OCI-LY1 (cell line): Measurements from ENCODE around the gene ATXN7.

Experiments used
- H2AFZ ChIP-seq: fragments of 200-600 bp; sonication (generic), shearing (Covaris generic); 2 replicates; pipeline ENCODE4 v1.6.0; 2014; ENCODE audit warnings: antibody characterized with exemption, mild to moderate bottlenecking, low read length
- H3F3A ChIP-seq: fragments of 200-600 bp; sonication (generic), shearing (Covaris generic); 2 replicates; pipeline ENCODE4 v1.6.0; 2014; ENCODE audit warnings: mild to moderate bottlenecking, antibody characterized with exemption, low read length, moderate library complexity; ENCODE audit not compliant: insufficient read depth
- H3K27ac ChIP-seq: fragments of 200-600 bp; sonication (generic); 2 replicates; pipeline ENCODE4 v1.5.1; 2014; ENCODE audit warnings: low read length, mixed run types, mild to moderate bottlenecking, low read depth; ENCODE audit not compliant: poor library complexity, severe bottlenecking
- H3K27me3 ChIP-seq: fragments of 200-600 bp; sonication (generic); 2 replicates; pipeline ENCODE4 v1.6.0; 2014; ENCODE audit warnings: antibody characterized with exemption, mild to moderate bottlenecking, low read length, moderate library complexity; ENCODE audit not compliant: insufficient read depth
- H3K36me3 ChIP-seq: fragments of 200-600 bp; sonication (generic); 2 replicates; pipeline ENCODE4 v1.6.1; 2014; ENCODE audit warnings: mild to moderate bottlenecking, antibody characterized with exemption, low read length, moderate library complexity, mixed read lengths; ENCODE audit not compliant: insufficient read depth
- H3K4me1 ChIP-seq: fragments of 200-600 bp; sonication (generic); 2 replicates; pipeline ENCODE4 v1.5.1; 2014; ENCODE audit warnings: mild to moderate bottlenecking, low read length, moderate library complexity; ENCODE audit not compliant: insufficient read depth, severe bottlenecking
- H3K4me2 ChIP-seq: fragments of 200-600 bp; sonication (generic), shearing (Covaris generic); 2 replicates; pipeline ENCODE4 v1.6.1; 2014; ENCODE audit warnings: low read length
- H3K4me3 ChIP-seq: fragments of 200-600 bp; sonication (generic); 2 replicates; pipeline ENCODE4 v1.5.1; 2014; ENCODE audit warnings: low read length, low read depth, mild to moderate bottlenecking, mixed read lengths; ENCODE audit not compliant: poor library complexity, severe bottlenecking
- H3K79me2 ChIP-seq: fragments of 200-600 bp; shearing (Covaris generic); 2 replicates; pipeline ENCODE4 v1.6.1; 2016; ENCODE audit warnings: mixed run types, low read length, mixed read lengths; ENCODE audit not compliant: insufficient read depth
- H3K9ac ChIP-seq: fragments of 200-600 bp; sonication (generic), shearing (Covaris generic); 2 replicates; pipeline ENCODE4 v1.6.1; 2014; ENCODE audit warnings: mild to moderate bottlenecking, low read length, mixed read lengths
- H3K9me2 ChIP-seq: fragments of 200-600 bp; sonication (generic), shearing (Covaris generic); 2 replicates; pipeline ENCODE4 v1.6.1; 2014; ENCODE audit warnings: low read depth, mild to moderate bottlenecking, low read length, mixed read lengths
- H3K9me3 ChIP-seq: fragments of 200-600 bp; shearing (Covaris generic); 2 replicates; pipeline ENCODE4 v1.6.1; 2014; ENCODE audit warnings: low read length, mixed read lengths
- H4K20me1 ChIP-seq: fragments of 200-600 bp; sonication (generic), shearing (Covaris generic); 2 replicates; pipeline ENCODE4 v1.6.0; 2016; ENCODE audit warnings: mild to moderate bottlenecking, low read length; ENCODE audit not compliant: insufficient read depth
- EZH2 ChIP-seq: fragments of 200-600 bp; sonication (generic), shearing (Covaris generic); IDR thresholded peaks from 2 replicates; pipeline ENCODE4 v1.8.0; 2017; ENCODE audit warnings: borderline replicate concordance, mixed run types, mild to moderate bottlenecking, antibody characterized with exemption, low read length, moderate library complexity, mixed read lengths
- TF ChIP-seq, protein P1 (sequence below): fragments of 200-600 bp; sonication (generic), shearing (Covaris generic); IDR thresholded peaks from 2 replicates; pipeline ENCODE4 v1.5.1; 2017; ENCODE audit warnings: mild to moderate bottlenecking, antibody characterized with exemption, low read length, moderate library complexity, mixed read lengths

The ATXN7 gene

DNA sequence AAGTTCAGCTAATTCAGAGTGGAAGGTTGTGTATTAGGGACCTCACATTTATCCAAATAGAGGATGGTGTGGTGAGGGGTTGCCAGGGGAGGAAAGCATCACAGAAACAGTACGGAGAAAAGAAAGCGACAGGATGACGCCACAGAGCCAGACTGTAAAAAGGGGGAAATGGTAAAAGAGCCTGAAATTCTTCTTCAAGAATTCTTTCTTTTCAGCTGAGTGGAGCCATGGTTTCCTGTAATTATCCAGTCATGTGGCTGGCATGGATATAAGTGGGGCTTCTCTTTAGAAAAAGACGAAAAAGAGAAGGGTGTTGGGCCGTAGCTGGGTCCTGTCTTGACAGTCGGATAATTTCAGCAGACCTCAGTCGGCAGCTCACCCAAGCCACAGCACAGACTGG is 184.1 kb downstream of the ATXN7 start:
- no peak overlapping the region for H3K9ac ChIP-seq
- no peaks in the 10 kb centered on the region for H3K9me3 ChIP-seq
- no peaks in the 10 kb centered on the region for H3K79me2 ChIP-seq
- H4K20me1 ChIP-seq, result no peaks in the 10 kb centered on the region
- H3K9me2 ChIP-seq, result no peaks in the 10 kb centered on the region
- no peak overlapping the region for H3K27ac ChIP-seq
- H3K36me3 ChIP-seq, result no peaks in the 10 kb centered on the region
- H3K4me1 ChIP-seq, result no peaks in the 10 kb centered on the region
- no peak overlapping the region for H2AFZ ChIP-seq
- no peaks in the 10 kb centered on the region for H3F3A ChIP-seq
- TF ChIP-seq, protein P1, sequence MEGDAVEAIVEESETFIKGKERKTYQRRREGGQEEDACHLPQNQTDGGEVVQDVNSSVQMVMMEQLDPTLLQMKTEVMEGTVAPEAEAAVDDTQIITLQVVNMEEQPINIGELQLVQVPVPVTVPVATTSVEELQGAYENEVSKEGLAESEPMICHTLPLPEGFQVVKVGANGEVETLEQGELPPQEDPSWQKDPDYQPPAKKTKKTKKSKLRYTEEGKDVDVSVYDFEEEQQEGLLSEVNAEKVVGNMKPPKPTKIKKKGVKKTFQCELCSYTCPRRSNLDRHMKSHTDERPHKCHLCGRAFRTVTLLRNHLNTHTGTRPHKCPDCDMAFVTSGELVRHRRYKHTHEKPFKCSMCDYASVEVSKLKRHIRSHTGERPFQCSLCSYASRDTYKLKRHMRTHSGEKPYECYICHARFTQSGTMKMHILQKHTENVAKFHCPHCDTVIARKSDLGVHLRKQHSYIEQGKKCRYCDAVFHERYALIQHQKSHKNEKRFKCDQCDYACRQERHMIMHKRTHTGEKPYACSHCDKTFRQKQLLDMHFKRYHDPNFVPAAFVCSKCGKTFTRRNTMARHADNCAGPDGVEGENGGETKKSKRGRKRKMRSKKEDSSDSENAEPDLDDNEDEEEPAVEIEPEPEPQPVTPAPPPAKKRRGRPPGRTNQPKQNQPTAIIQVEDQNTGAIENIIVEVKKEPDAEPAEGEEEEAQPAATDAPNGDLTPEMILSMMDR, result no peak
- no peak for TF ChIP-seq EZH2
- H3K4me3 ChIP-seq, result no peak overlapping the region
- H3K27me3 ChIP-seq, result peaks cover 4% of the 10 kb centered on the region; the same call in 1 of the 2 replicates
- H3K4me2 ChIP-seq, result no peak overlapping the region

DNA sequence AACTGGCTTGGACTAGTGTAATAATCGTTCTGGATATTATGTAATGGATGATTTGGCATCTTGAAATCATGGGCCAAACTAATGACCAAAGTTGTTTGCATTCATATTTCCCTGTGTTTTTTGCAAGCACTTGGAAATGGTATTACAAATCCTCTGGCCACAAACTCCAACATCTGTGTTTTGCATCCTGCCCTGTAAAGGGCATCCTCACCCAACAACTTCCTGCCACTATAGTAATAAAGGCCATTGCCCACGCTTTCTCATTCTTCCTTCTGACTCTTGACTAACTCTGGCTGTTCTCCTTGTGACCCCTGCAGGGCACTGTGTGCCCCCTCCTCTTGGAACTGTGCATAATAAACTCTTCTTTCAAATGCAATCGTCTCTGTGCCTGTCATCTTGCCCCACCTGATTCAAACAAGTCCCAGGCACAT is 185.0 kb downstream of the ATXN7 start:
- Histone ChIP-seq H3F3A (no peaks in the 10 kb centered on the region), H3K4me2 (no peak overlapping the region), H3K27ac (no peak overlapping the region), H3K36me3 (no peaks in the 10 kb centered on the region), H3K9me2 (no peaks in the 10 kb centered on the region), H3K9ac (no peak overlapping the region), H3K4me1 (no peaks in the 10 kb centered on the region), H2AFZ (no peak overlapping the region), H4K20me1 (no peaks in the 10 kb centered on the region), H3K27me3 (peaks cover 4% of the 10 kb centered on the region; the same call in 1 of the 2 replicates), H3K4me3 (no peak overlapping the region), H3K79me2 (no peaks in the 10 kb centered on the region), H3K9me3 (no peaks in the 10 kb centered on the region)
- TF ChIP-seq, protein P1, result no peak
- no peak for TF ChIP-seq EZH2

DNA sequence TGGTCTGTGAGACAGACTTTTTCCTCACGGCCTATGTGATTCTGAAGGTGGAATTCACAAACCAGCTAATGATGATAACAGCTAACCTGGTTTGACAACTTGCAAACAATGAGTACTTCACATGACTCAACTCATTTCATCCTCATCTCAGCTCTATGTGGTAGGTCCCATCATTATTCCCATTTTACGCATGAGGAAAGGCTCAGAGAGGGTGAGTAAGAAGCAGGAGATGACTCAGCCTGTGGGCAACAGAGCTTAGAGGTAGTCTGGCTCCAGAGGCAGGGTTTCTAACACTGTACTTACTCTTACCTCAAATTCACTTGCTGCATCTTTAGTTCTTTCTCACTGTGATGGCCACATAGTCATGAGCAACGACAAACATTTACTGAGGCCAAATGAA is 185.5 kb downstream of the ATXN7 start:
- Histone ChIP-seq H3K79me2 (no peaks in the 10 kb centered on the region), H3K9me3 (no peaks in the 10 kb centered on the region)

More for the DNA sequence above, 185.5 kb downstream of the ATXN7 start:
- H3K4me1 ChIP-seq, result no peaks in the 10 kb centered on the region
- H4K20me1 ChIP-seq, result no peaks in the 10 kb centered on the region
- no peak for TF ChIP-seq EZH2
- TF ChIP-seq, protein P1, result no peak
- no peak overlapping the region for H2AFZ ChIP-seq
- H3K36me3 ChIP-seq, result no peaks in the 10 kb centered on the region
- H3F3A ChIP-seq, result no peaks in the 10 kb centered on the region
- no peak overlapping the region for H3K4me3 ChIP-seq
- H3K9me2 ChIP-seq, result no peaks in the 10 kb centered on the region
- no peak overlapping the region for H3K9ac ChIP-seq
- no peak overlapping the region for H3K27ac ChIP-seq
- no peak overlapping the region for H3K4me2 ChIP-seq
- H3K27me3 ChIP-seq, result peaks cover 4% of the 10 kb centered on the region; the same call in 1 of the 2 replicates
